ENCODE results near the gene SLF2.

Gene SLF2

GRCh38 chr10:100890141-100890672 lies 22.6 kb upstream of the SLF2 start:
- Histone ChIP-seq H3K27me3 (ENCODE audit: insufficient read depth, low read length) (no peaks in the 10 kb centered on the region), H3K9me3 (ENCODE audit: insufficient read depth, low read depth, low read length) (no peaks in the 10 kb centered on the region), H3K4me3 (ENCODE audit: low read length) (no peak overlapping the region), H3K4me1 (ENCODE audit: insufficient read depth, low read length) (peaks cover 21% of the 10 kb centered on the region), H3K36me3 (ENCODE audit: insufficient read depth, low read length) (no peaks in the 10 kb centered on the region), H3K9ac (ENCODE audit: low read depth, low read length) (no peak overlapping the region), H3K27ac (ENCODE audit: low read depth, low read length) (no peak overlapping the region)
- 71% methylated on average over 6 of the region's 6 CpGs for WGBS

GRCh38 chr10:100890673-100891317 lies 22.0 kb upstream of the SLF2 start:
- Histone ChIP-seq H3K4me3 (ENCODE audit: low read length) (no peak overlapping the region), H3K27ac (ENCODE audit: low read depth, low read length) (no peak overlapping the region), H3K9me3 (ENCODE audit: insufficient read depth, low read depth, low read length) (no peaks in the 10 kb centered on the region), H3K36me3 (ENCODE audit: insufficient read depth, low read length) (no peaks in the 10 kb centered on the region), H3K27me3 (ENCODE audit: insufficient read depth, low read length) (no peaks in the 10 kb centered on the region), H3K4me1 (ENCODE audit: insufficient read depth, low read length) (peaks cover 21% of the 10 kb centered on the region), H3K9ac (ENCODE audit: low read depth, low read length) (0 out of 2 replicates have a peak overlapping the region, but pooled peaks have one; percentile 37)
- 64% methylated on average over 7 of the region's 7 CpGs for WGBS

DNA sequence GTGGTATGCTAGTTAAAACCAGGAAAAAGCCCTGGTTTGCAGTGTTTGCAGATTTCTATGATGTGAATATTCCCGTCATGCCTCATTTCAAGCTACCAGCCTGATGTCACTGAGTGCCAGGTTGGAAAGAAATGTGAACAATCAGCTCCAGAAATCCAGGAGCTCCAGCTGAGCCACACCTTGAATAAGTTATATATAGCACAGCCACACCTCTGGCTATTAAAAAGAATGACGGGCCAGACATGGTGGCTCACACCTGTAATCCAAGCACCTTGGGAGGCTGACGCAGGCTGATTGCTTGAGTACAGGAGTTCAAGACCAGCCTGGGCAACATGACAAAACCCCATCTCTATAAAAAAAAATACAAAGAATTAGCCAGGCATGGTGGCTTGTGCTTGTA lies 18.7 kb upstream of the SLF2 start:
- H3K4me3 ChIP-seq (ENCODE audit: low read length): no peak overlapping the region
- WGBS: 92% methylated on average over 3 of the region's 3 CpGs
- H3K9ac ChIP-seq (ENCODE audit: low read depth, low read length): no peak overlapping the region
- no peaks in the 10 kb centered on the region for H3K9me3 ChIP-seq (ENCODE audit: insufficient read depth, low read depth, low read length)
- no peaks in the 10 kb centered on the region for H3K36me3 ChIP-seq (ENCODE audit: insufficient read depth, low read length)
- peaks cover 21% of the 10 kb centered on the region for H3K4me1 ChIP-seq (ENCODE audit: insufficient read depth, low read length)
- no peaks in the 10 kb centered on the region for H3K27me3 ChIP-seq (ENCODE audit: insufficient read depth, low read length)
- H3K27ac ChIP-seq (ENCODE audit: low read depth, low read length): no peak overlapping the region

GRCh38 chr10:100894589-100895294 lies 18.0 kb upstream of the SLF2 start:
- no peak overlapping the region for H3K4me3 ChIP-seq (ENCODE audit: low read length)

GRCh38 chr10:100895346-100895745 lies 17.4 kb upstream of the SLF2 start:
- Histone ChIP-seq H3K4me1 (ENCODE audit: insufficient read depth, low read length) (peaks cover 10% of the 10 kb centered on the region), H3K9ac (ENCODE audit: low read depth, low read length) (no peak overlapping the region), H3K36me3 (ENCODE audit: insufficient read depth, low read length) (no peaks in the 10 kb centered on the region), H3K9me3 (ENCODE audit: insufficient read depth, low read depth, low read length) (no peaks in the 10 kb centered on the region), H3K27ac (ENCODE audit: low read depth, low read length) (no peak overlapping the region), H3K4me3 (ENCODE audit: low read length) (no peak overlapping the region), H3K27me3 (ENCODE audit: insufficient read depth, low read length) (no peaks in the 10 kb centered on the region)
- 76% methylated on average over 4 of the region's 4 CpGs for WGBS

More at GRCh38 chr10:100894589-100895294, 18.0 kb upstream of the SLF2 start:
- Histone ChIP-seq H3K9ac (ENCODE audit: low read depth, low read length) (no peak overlapping the region), H3K27ac (ENCODE audit: low read depth, low read length) (no peak overlapping the region), H3K9me3 (ENCODE audit: insufficient read depth, low read depth, low read length) (no peaks in the 10 kb centered on the region), H3K4me1 (ENCODE audit: insufficient read depth, low read length) (peaks cover 15% of the 10 kb centered on the region), H3K36me3 (ENCODE audit: insufficient read depth, low read length) (no peaks in the 10 kb centered on the region), H3K27me3 (ENCODE audit: insufficient read depth, low read length) (no peaks in the 10 kb centered on the region)
- 92% methylated on average over 6 of the region's 7 CpGs for WGBS

- Histone ChIP-seq H3K27me3 (ENCODE audit: insufficient read depth, low read length) (no peaks in the 10 kb centered on the region), H3K4me1 (ENCODE audit: insufficient read depth, low read length) (peaks cover 4% of the 10 kb centered on the region; the same call in 1 of the 2 replicates), H3K9me3 (ENCODE audit: insufficient read depth, low read depth, low read length) (no peaks in the 10 kb centered on the region), H3K36me3 (ENCODE audit: insufficient read depth, low read length) (no peaks in the 10 kb centered on the region), H3K4me3 (ENCODE audit: low read length) (no peak overlapping the region), H3K27ac (ENCODE audit: low read depth, low read length) (no peak overlapping the region), H3K9ac (ENCODE audit: low read depth, low read length) (no peak overlapping the region)
- 92% methylated on average over 3 of the region's 3 CpGs for WGBS
Observed at GRCh38 chr10:100895896-100896295, 16.9 kb upstream of the SLF2 start.

DNA sequence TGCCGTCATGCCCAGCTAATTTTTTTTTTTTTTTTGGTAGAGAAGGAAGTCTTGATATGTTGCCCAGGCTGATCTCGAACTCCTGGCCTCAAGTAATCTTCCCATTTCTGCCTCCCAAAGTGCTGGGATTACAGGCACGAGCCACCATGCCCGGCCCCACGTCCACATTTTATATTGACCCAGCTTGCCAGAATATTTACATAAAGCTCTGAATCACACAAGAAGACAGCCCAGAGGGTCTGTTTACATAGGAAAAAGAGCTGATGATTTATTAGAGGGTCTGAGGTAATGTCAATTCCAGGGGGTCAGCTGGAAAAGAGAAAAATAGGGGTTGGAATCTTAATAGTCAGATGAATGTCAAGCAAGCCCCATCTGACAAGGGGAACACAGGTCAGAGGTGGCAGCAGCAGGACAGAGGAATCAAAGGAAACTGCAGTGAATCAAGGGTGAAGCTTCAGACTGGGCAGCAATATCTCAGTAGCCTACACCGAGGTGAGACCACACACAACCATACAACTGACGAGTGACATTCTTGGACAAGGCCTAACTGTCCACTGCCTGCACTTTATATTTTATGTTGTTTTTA lies 15.8 kb upstream of the SLF2 start:
- Histone ChIP-seq H3K36me3 (ENCODE audit: insufficient read depth, low read length) (no peaks in the 10 kb centered on the region), H3K9me3 (ENCODE audit: insufficient read depth, low read depth, low read length) (no peaks in the 10 kb centered on the region), H3K4me1 (ENCODE audit: insufficient read depth, low read length) (no peaks in the 10 kb centered on the region), H3K27ac (ENCODE audit: low read depth, low read length) (no peak overlapping the region), H3K4me3 (ENCODE audit: low read length) (no peak overlapping the region), H3K27me3 (ENCODE audit: insufficient read depth, low read length) (no peaks in the 10 kb centered on the region), H3K9ac (ENCODE audit: low read depth, low read length) (no peak overlapping the region)
- 72% methylated on average over 6 of the region's 7 CpGs for WGBS

DNA sequence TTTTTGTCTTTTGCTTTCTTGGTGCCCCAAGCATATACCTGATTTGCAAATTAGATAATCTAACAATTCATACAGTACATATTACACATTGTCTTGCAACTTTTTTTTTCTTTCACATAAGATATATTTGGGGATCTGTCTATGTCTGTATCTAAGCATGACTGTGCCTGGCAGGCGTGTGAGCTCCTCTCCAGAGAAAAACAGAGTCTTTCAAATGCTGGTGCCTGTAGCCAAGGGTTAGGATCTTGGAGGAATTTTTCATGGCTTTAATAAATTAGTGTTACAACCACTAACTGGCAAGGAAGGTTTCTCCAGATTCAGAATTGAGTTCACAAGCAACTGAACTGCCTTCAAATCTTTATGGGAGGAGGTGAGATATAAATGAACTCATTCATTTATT lies 14.8 kb upstream of the SLF2 start:
- no peak overlapping the region for H3K27ac ChIP-seq (ENCODE audit: low read depth, low read length)
- H3K27me3 ChIP-seq (ENCODE audit: insufficient read depth, low read length): no peaks in the 10 kb centered on the region
- WGBS: 52% methylated on average over 1 of the region's 1 CpG
- no peaks in the 10 kb centered on the region for H3K9me3 ChIP-seq (ENCODE audit: insufficient read depth, low read depth, low read length)
- no peaks in the 10 kb centered on the region for H3K4me1 ChIP-seq (ENCODE audit: insufficient read depth, low read length)
- no peak overlapping the region for H3K4me3 ChIP-seq (ENCODE audit: low read length)
- no peak overlapping the region for H3K9ac ChIP-seq (ENCODE audit: low read depth, low read length)
- H3K36me3 ChIP-seq (ENCODE audit: insufficient read depth, low read length): no peaks in the 10 kb centered on the region

- Histone ChIP-seq H3K27ac (ENCODE audit: low read depth, low read length) (no peak overlapping the region), H3K36me3 (ENCODE audit: insufficient read depth, low read length) (no peaks in the 10 kb centered on the region), H3K4me1 (ENCODE audit: insufficient read depth, low read length) (no peaks in the 10 kb centered on the region), H3K9ac (ENCODE audit: low read depth, low read length) (no peak overlapping the region), H3K9me3 (ENCODE audit: insufficient read depth, low read depth, low read length) (no peaks in the 10 kb centered on the region), H3K4me3 (ENCODE audit: low read length) (no peak overlapping the region), H3K27me3 (ENCODE audit: insufficient read depth, low read length) (no peaks in the 10 kb centered on the region)
- WGBS: 78% methylated on average over 4 of the region's 4 CpGs
Observed at GRCh38 chr10:100899171-100899570, 13.6 kb upstream of the SLF2 start.

GRCh38 chr10:100901051-100901450 lies 11.7 kb upstream of the SLF2 start:
- H3K4me3 ChIP-seq (ENCODE audit: low read length): no peak overlapping the region
- H3K36me3 ChIP-seq (ENCODE audit: insufficient read depth, low read length): no peaks in the 10 kb centered on the region
- no peaks in the 10 kb centered on the region for H3K27me3 ChIP-seq (ENCODE audit: insufficient read depth, low read length)
- no peak overlapping the region for H3K27ac ChIP-seq (ENCODE audit: low read depth, low read length)
- WGBS: 93% methylated on average over 6 of the region's 6 CpGs
- no peak overlapping the region for H3K9ac ChIP-seq (ENCODE audit: low read depth, low read length)
- H3K9me3 ChIP-seq (ENCODE audit: insufficient read depth, low read depth, low read length): no peaks in the 10 kb centered on the region
- no peaks in the 10 kb centered on the region for H3K4me1 ChIP-seq (ENCODE audit: insufficient read depth, low read length)

DNA sequence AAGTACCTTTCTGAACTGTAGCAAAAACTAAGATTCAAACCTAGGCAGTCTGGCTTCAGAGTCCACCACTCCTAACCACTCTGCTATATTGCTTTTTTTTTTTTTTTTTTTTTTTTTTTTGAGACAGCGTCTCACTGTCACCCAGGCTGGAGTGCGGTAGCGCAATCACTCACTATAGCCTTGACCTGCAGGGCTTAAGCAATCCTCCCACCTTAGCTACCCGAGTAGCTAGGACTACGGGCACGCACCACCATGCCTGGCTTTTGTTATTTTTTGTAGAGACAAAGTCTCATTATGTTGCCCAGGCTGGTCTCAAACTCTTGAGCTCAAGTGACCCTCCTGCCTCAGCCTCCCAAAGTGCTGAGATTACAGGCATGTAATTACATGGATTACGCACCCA lies 10.1 kb upstream of the SLF2 start:
- no peak overlapping the region for H3K9ac ChIP-seq (ENCODE audit: low read depth, low read length)
- no peaks in the 10 kb centered on the region for H3K9me3 ChIP-seq (ENCODE audit: insufficient read depth, low read depth, low read length)
- H3K4me3 ChIP-seq (ENCODE audit: low read length): no peak overlapping the region
- no peaks in the 10 kb centered on the region for H3K4me1 ChIP-seq (ENCODE audit: insufficient read depth, low read length)
- 93% methylated on average over 7 of the region's 7 CpGs for WGBS
- H3K36me3 ChIP-seq (ENCODE audit: insufficient read depth, low read length): no peaks in the 10 kb centered on the region
- no peaks in the 10 kb centered on the region for H3K27me3 ChIP-seq (ENCODE audit: insufficient read depth, low read length)
- no peak overlapping the region for H3K27ac ChIP-seq (ENCODE audit: low read depth, low read length)
